HG02759 (cell line): ENCODE measurements around the gene NXN.
"Not testable (repeated sequence)": the region's sequence is repeated elsewhere in the genome, so short reads cannot be mapped to it uniquely, and the experiment has no call there.

ENCODE experiments used
- ATAC-seq: cut with Tn5 transposase; IDR thresholded peaks from one replicate; pipeline ENCODE4 v1.9.1; 2021; ENCODE audit warnings: mild to moderate bottlenecking, moderate library complexity; ENCODE audit not compliant: unreplicated experiment

NXN gene

GRCh38 chr17:1007310-1008007 lies 27.9 kb upstream of the NXN start:
- ATAC-seq = no peak

GRCh38 chr17:1006054-1006453 lies 26.5 kb upstream of the NXN start:
- no peak for ATAC-seq

- no peak for ATAC-seq
These were observed 25.9 kb upstream of the NXN start for GRCh38 chr17:1005361-1005946.

GRCh38 chr17:1004769-1005295 lies 25.3 kb upstream of the NXN start:
- no peak for ATAC-seq

- ATAC-seq = no peak
These were observed 24.6 kb upstream of the NXN start for GRCh38 chr17:1003972-1004768.

- ATAC-seq = no peak
These were observed 24.0 kb upstream of the NXN start for GRCh38 chr17:1003633-1003971.

GRCh38 chr17:1002771-1003555 lies 23.4 kb upstream of the NXN start:
- no peak for ATAC-seq

GRCh38 chr17:1002412-1002753 lies 22.8 kb upstream of the NXN start:
- no peak for ATAC-seq

- ATAC-seq = no peak
These were observed 22.2 kb upstream of the NXN start for GRCh38 chr17:1001640-1002411.

- ATAC-seq = no peak
These were observed 21.3 kb upstream of the NXN start for GRCh38 chr17:1000597-1001461.

GRCh38 chr17:998111-998510 lies 18.5 kb upstream of the NXN start:
- ATAC-seq = no peak

- ATAC-seq = peak; percentile 95
These were observed 17.2 kb upstream of the NXN start, which contains the start of gene TIMM22 for GRCh38 chr17:996554-997344. Gene TIMM22, plus strand, starts transcription at chr17:997129. Its CDS starts 14 bp downstream, at chr17:997143.

- ATAC-seq = not testable (repeated sequence)
These were observed 15.7 kb upstream of the NXN start for GRCh38 chr17:995324-995723.

- ATAC-seq = no peak
These were observed 13.4 kb upstream of the NXN start for GRCh38 chr17:992933-993332.

GRCh38 chr17:988561-988960 lies 9.0 kb upstream of the NXN start:
- no peak for ATAC-seq

GRCh38 chr17:987931-988330 lies 8.4 kb upstream of the NXN start:
- ATAC-seq = no peak

- no peak for ATAC-seq
These were observed 6.8 kb upstream of the NXN start for GRCh38 chr17:986322-986929.

GRCh38 chr17:983921-984320 lies 4.3 kb upstream of the NXN start:
- no peak for ATAC-seq
